ENCODE measurements around the gene SLC49A3.
"Not testable (repeated sequence)": the region's sequence is repeated elsewhere in the genome, so short reads cannot be mapped to it uniquely, and the experiment has no call there.

SLC49A3 gene

GRCh38 chr4:680091-680490 is 8.9 kb downstream of the SLC49A3 start:
- DNase-seq: no peak

- no peak for DNase-seq
These were observed 9.3 kb downstream of the SLC49A3 start for GRCh38 chr4:679629-680028.

- DNase-seq: no peak
These were observed 9.9 kb downstream of the SLC49A3 start for GRCh38 chr4:679104-679481.

GRCh38 chr4:678331-679103 is 10.4 kb downstream of the SLC49A3 start:
- DNase-seq: no peak

- DNase-seq: no peak
These were observed 11.3 kb downstream of the SLC49A3 start for GRCh38 chr4:677431-678293.

- DNase-seq: no peak
These were observed 12.1 kb downstream of the SLC49A3 start for GRCh38 chr4:676871-677235.

GRCh38 chr4:675980-676870 is 12.7 kb downstream of the SLC49A3 start:
- DNase-seq: no peak

- no peak for DNase-seq
These were observed 13.7 kb downstream of the SLC49A3 start for GRCh38 chr4:675036-675882.

- DNase-seq: peak; percentile 94
These were observed 14.5 kb downstream of the SLC49A3 start, which contains the start of the genes ATP5ME and MYL5 for GRCh38 chr4:674172-675035. TSS of gene ATP5ME (minus strand) at chr4:674276. CDS start at chr4:674247, 29 bp downstream. TSS of gene MYL5 (plus strand) at chr4:674542. CDS start at chr4:678027, 3,485 bp downstream.

GRCh38 chr4:673349-674091 is 15.4 kb downstream of the SLC49A3 start:
- no peak for DNase-seq

GRCh38 chr4:671769-672168 is 17.2 kb downstream of the SLC49A3 start:
- no peak for DNase-seq

GRCh38 chr4:669806-670559 is 19.0 kb downstream of the SLC49A3 start:
- not testable (repeated sequence) for DNase-seq

- DNase-seq: not testable (repeated sequence)
These were observed 20.7 kb downstream of the SLC49A3 start for GRCh38 chr4:668219-668618.

- no peak for DNase-seq
These were observed 21.4 kb downstream of the SLC49A3 start for GRCh38 chr4:667545-667925.

GRCh38 chr4:666822-667544 is 22.0 kb downstream of the SLC49A3 start:
- no peak for DNase-seq

GRCh38 chr4:666436-666810 is 22.5 kb downstream of the SLC49A3 start:
- no peak for DNase-seq

GRCh38 chr4:665751-666435 is 23.1 kb downstream of the SLC49A3 start:
- DNase-seq: no peak

- DNase-seq: no peak
These were observed 23.6 kb downstream of the SLC49A3 start for GRCh38 chr4:665381-665750.

Measured in GDM1 (cell line).